Measurements from ENCODE around the gene NELFA.

The NELFA gene

DNA sequence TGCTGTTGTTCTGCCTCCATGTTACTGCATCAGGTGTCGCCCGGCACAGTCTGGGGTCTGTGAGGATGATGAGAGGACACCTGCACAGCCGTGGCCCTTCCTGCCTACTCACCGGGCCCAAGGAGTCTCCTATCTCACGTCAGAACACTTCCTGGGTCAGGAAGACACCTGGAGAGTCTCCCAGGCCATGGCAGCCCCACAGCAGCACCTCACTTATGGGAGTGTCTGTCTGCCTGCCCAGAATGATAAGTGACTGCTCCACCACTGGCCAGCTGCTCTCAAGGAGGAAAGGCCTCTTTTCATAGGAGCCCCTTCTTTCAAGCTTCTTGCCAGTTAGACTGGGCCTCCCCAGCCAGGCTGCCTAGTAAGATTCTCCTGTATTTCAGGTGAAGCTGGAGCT is 56.1 kb downstream of the NELFA start:
- no peaks in the 10 kb centered on the region for H3K9me3 ChIP-seq (ENCODE audit: insufficient read depth, low read length)
- H3K9me2 ChIP-seq (replicated peaks; ENCODE audit: insufficient read depth, low read length), result no peaks in the 10 kb centered on the region
- H3K79me2 ChIP-seq (ENCODE audit: insufficient read depth, low read length), result 0 out of 2 replicates have a peak, but pooled peaks cover 3% of the 10 kb centered on the region
- H3K4me3 ChIP-seq (ENCODE audit: insufficient read depth, low read length, poor library complexity, severe bottlenecking), result no peak overlapping the region
- no peak overlapping the region for H3K9ac ChIP-seq (ENCODE audit: low read length)
- H3K27ac ChIP-seq (ENCODE audit: low read depth, low read length), result no peak overlapping the region
- no peak overlapping the region for H2AFZ ChIP-seq (ENCODE audit: low read depth, low read length, severe bottlenecking)
- no peak for TF ChIP-seq EZH2phosphoT487 (conservative IDR thresholded peaks at IDR 0.05; ENCODE audit: low read length)
- TF ChIP-seq, protein P1, sequence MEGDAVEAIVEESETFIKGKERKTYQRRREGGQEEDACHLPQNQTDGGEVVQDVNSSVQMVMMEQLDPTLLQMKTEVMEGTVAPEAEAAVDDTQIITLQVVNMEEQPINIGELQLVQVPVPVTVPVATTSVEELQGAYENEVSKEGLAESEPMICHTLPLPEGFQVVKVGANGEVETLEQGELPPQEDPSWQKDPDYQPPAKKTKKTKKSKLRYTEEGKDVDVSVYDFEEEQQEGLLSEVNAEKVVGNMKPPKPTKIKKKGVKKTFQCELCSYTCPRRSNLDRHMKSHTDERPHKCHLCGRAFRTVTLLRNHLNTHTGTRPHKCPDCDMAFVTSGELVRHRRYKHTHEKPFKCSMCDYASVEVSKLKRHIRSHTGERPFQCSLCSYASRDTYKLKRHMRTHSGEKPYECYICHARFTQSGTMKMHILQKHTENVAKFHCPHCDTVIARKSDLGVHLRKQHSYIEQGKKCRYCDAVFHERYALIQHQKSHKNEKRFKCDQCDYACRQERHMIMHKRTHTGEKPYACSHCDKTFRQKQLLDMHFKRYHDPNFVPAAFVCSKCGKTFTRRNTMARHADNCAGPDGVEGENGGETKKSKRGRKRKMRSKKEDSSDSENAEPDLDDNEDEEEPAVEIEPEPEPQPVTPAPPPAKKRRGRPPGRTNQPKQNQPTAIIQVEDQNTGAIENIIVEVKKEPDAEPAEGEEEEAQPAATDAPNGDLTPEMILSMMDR (IDR thresholded peaks at IDR 0.05; ENCODE audit: insufficient read depth, low read length, poor library complexity, severe bottlenecking), result no peak
- H3F3A ChIP-seq (ENCODE audit: insufficient read depth), result no peaks in the 10 kb centered on the region
- H3K36me3 ChIP-seq (ENCODE audit: low read length), result peaks cover 5% of the 10 kb centered on the region; the same call in 1 of the 2 replicates
- no peaks in the 10 kb centered on the region for H4K20me1 ChIP-seq (ENCODE audit: low read depth, low read length)
- no peak overlapping the region for H3K4me2 ChIP-seq (ENCODE audit: low read depth, low read length, poor library complexity, severe bottlenecking)
- no peaks in the 10 kb centered on the region for H3K27me3 ChIP-seq (ENCODE audit: low read length)

DNA sequence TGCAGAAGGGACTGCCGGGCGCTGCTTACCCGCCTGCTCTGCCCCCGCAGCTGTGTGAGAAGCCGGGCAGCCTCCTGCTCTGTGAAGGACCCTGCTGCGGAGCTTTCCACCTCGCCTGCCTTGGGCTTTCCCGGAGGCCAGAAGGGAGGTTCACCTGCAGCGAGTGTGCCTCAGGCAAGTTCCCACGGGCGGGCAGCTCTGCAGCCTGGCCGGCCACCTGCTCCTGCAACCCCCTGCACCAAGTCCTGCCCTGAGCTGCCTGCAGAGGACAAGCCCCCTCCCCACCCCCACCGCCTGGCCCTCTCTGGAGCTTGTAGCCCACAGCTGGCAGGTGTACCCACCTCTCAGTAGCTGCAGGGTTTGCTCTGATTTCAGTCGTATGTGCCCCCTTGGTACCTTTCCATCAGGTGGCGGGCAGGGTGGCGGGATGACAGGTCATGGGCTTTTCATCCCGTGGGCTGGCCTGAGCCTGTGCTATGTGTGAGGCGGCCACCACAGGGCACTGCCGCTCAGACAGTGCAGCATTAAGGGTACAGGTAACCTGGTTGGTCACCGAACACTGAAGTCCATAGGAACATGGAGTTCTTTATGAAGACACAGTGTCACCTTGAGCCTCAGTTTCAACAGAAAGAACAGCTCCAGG is 56.6 kb downstream of the NELFA start:
- Histone ChIP-seq H3F3A (ENCODE audit: insufficient read depth) (no peaks in the 10 kb centered on the region), H3K27ac (ENCODE audit: low read depth, low read length) (no peak overlapping the region), H3K9ac (ENCODE audit: low read length) (no peak overlapping the region), H3K4me3 (ENCODE audit: insufficient read depth, low read length, poor library complexity, severe bottlenecking) (no peak overlapping the region), H2AFZ (ENCODE audit: low read depth, low read length, severe bottlenecking) (no peak overlapping the region), H4K20me1 (ENCODE audit: low read depth, low read length) (no peaks in the 10 kb centered on the region), H3K36me3 (ENCODE audit: low read length) (peaks cover 2% of the 10 kb centered on the region; the same call in 1 of the 2 replicates), H3K4me2 (ENCODE audit: low read depth, low read length, poor library complexity, severe bottlenecking) (no peak overlapping the region), H3K9me3 (ENCODE audit: insufficient read depth, low read length) (no peaks in the 10 kb centered on the region), H3K9me2 (replicated peaks; ENCODE audit: insufficient read depth, low read length) (no peaks in the 10 kb centered on the region), H3K27me3 (ENCODE audit: low read length) (no peaks in the 10 kb centered on the region), H3K79me2 (ENCODE audit: insufficient read depth, low read length) (0 out of 2 replicates have a peak, but pooled peaks cover 3% of the 10 kb centered on the region)
- TF ChIP-seq, protein P1 (IDR thresholded peaks at IDR 0.05; ENCODE audit: insufficient read depth, low read length, poor library complexity, severe bottlenecking), result no peak
- no peak for TF ChIP-seq EZH2phosphoT487 (conservative IDR thresholded peaks at IDR 0.05; ENCODE audit: low read length)

DNA sequence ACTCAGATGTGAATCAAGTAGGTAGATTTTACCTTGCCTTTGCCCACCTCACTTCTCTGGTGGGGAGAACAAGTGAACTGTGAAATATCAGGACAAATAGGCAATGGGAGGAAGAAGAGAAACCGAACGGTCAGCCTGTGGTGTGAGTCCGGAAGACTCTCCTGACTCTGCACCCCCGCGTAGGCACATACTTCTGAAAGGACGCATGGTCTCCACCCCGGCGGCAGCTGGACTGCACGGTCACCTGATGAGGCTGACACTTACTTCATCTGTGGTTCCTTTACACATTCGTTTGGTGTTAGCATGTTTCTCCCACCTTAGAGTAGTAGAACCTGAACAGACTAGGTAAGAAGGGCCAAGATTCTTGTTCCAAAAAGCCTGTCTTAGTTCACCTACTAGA is 58.4 kb downstream of the NELFA start:
- Histone ChIP-seq H3K9ac (ENCODE audit: low read length) (no peak overlapping the region), H4K20me1 (ENCODE audit: low read depth, low read length) (no peaks in the 10 kb centered on the region), H3K36me3 (ENCODE audit: low read length) (0 out of 2 replicates have a peak, but pooled peaks cover 2% of the 10 kb centered on the region), H3K27ac (ENCODE audit: low read depth, low read length) (no peak overlapping the region), H3F3A (ENCODE audit: insufficient read depth) (no peaks in the 10 kb centered on the region), H3K4me2 (ENCODE audit: low read depth, low read length, poor library complexity, severe bottlenecking) (no peak overlapping the region), H3K9me3 (ENCODE audit: insufficient read depth, low read length) (no peaks in the 10 kb centered on the region), H3K27me3 (ENCODE audit: low read length) (no peaks in the 10 kb centered on the region), H3K4me3 (ENCODE audit: insufficient read depth, low read length, poor library complexity, severe bottlenecking) (no peak overlapping the region), H3K9me2 (replicated peaks; ENCODE audit: insufficient read depth, low read length) (no peaks in the 10 kb centered on the region), H3K79me2 (ENCODE audit: insufficient read depth, low read length) (no peaks in the 10 kb centered on the region), H2AFZ (ENCODE audit: low read depth, low read length, severe bottlenecking) (no peak overlapping the region)
- TF ChIP-seq EZH2phosphoT487 (conservative IDR thresholded peaks at IDR 0.05; ENCODE audit: low read length), result no peak
- TF ChIP-seq, protein P1 (IDR thresholded peaks at IDR 0.05; ENCODE audit: insufficient read depth, low read length, poor library complexity, severe bottlenecking), result no peak

All from SU-DHL-6 (cell line).